ENCODE data around the gene FKBP5. TPM values are rescaled to one million over a fixed set of nuclear protein-coding genes. Genes with fewer than 3 reads are reported as not detected.

Gene FKBP5
- total RNA-seq, 2 experiments from 2014 or later = 42.5 to 79.1 TPM

- CTCF ChIA-PET (ENCODE audit: unreplicated experiment) = interaction anchor here (1.5 to 2.3 kb wide), 2 partner anchors 11 to 40 kb away, joined by 3 to 11 read pairs; no protein-coding TSS in a partner anchor
- intact Hi-C loops (cut with micrococcal nuclease; ENCODE audit: unreplicated experiment) = no loop called here
- peak overlapping the region; percentile 75 for H3K4me3 ChIP-seq (ENCODE audit: low read depth, low read length, poor library complexity, severe bottlenecking)
- H3K27ac ChIP-seq (ENCODE audit: low read depth, low read length, poor library complexity, severe bottlenecking) = peak overlapping the region; percentile 96
- BruUV-seq (replicated peaks) = no TSS peak
- H3K36me3 ChIP-seq (ENCODE audit: insufficient read depth, low read length) = no peaks in the 10 kb centered on the region
- H3K79me2 ChIP-seq (ENCODE audit: insufficient read depth, low read depth, low read length) = peaks cover 11% of the 10 kb centered on the region; the same call in 1 of the 2 replicates
- H3K9me2 ChIP-seq (ENCODE audit: insufficient read depth, low read length) = no peaks in the 10 kb centered on the region
- peak; percentile 68 for DNase-seq (ENCODE audit: low spot score)
- H3K4me2 ChIP-seq (ENCODE audit: low read length) = peak overlapping the region; percentile 96
- H3K4me1 ChIP-seq (ENCODE audit: insufficient read depth, low read length, poor library complexity, severe bottlenecking) = peaks cover 77% of the 10 kb centered on the region
- no peaks in the 10 kb centered on the region for H3K9me3 ChIP-seq (ENCODE audit: low read length)
- no peaks in the 10 kb centered on the region for H4K20me1 ChIP-seq (ENCODE audit: insufficient read depth, low read length)
- POLR2A ChIA-PET = interaction anchor here (0.5 to 2.6 kb wide), 8 partner anchors 8 to 696 kb away, joined by 3 to 9 read pairs (median 3); no protein-coding TSS in a partner anchor
- peak overlapping the region; percentile 34; the same call in 1 of the 2 replicates for H2AFZ ChIP-seq (ENCODE audit: low read length)
- TF ChIP-seq CTCF (conservative IDR thresholded peaks at IDR 0.05; ENCODE audit: low read length) (no peak), EZH2phosphoT487 (IDR thresholded peaks at IDR 0.05; ENCODE audit: borderline replicate concordance, low read depth, low read length) (no peak)
Observed at GRCh38 chr6:35727231-35727934, 38.7 kb upstream of the FKBP5 start.

GRCh38 chr6:35725721-35726438, 37.2 kb upstream of the FKBP5 start:
- Histone ChIP-seq H3K4me1 (ENCODE audit: insufficient read depth, low read length, poor library complexity, severe bottlenecking) (peaks cover 85% of the 10 kb centered on the region), H3K79me2 (ENCODE audit: insufficient read depth, low read depth, low read length) (peaks cover 11% of the 10 kb centered on the region; the same call in 1 of the 2 replicates), H3K36me3 (ENCODE audit: insufficient read depth, low read length) (no peaks in the 10 kb centered on the region), H3K9me2 (ENCODE audit: insufficient read depth, low read length) (no peaks in the 10 kb centered on the region), H3K4me2 (ENCODE audit: low read length) (peak overlapping the region; percentile 96), H3K9me3 (ENCODE audit: low read length) (no peaks in the 10 kb centered on the region), H3K27ac (ENCODE audit: low read depth, low read length, poor library complexity, severe bottlenecking) (peak overlapping the region; percentile 96), H4K20me1 (ENCODE audit: insufficient read depth, low read length) (no peaks in the 10 kb centered on the region), H3K4me3 (ENCODE audit: low read depth, low read length, poor library complexity, severe bottlenecking) (peak overlapping the region; percentile 75), H2AFZ (ENCODE audit: low read length) (no peak overlapping the region)
- TF ChIP-seq CTCF (conservative IDR thresholded peaks at IDR 0.05; ENCODE audit: low read length) (no peak), EZH2phosphoT487 (IDR thresholded peaks at IDR 0.05; ENCODE audit: borderline replicate concordance, low read depth, low read length) (no peak)
- intact Hi-C loops (cut with micrococcal nuclease; ENCODE audit: unreplicated experiment) = no loop called here
- ChIA-PET CTCF (ENCODE audit: unreplicated experiment) (interaction anchor here (2.3 kb wide), 1 partner anchor 39 kb away, joined by 11 read pairs; no protein-coding TSS in a partner anchor), POLR2A (interaction anchor here (1.1 to 1.8 kb wide), 2 partner anchors 9 to 39 kb away, joined by 3 to 9 read pairs; no protein-coding TSS in a partner anchor)
- peak; percentile 34 for DNase-seq (ENCODE audit: low spot score)
- BruUV-seq (replicated peaks) = no TSS peak
